GM12801 (cell line): ENCODE measurements around the gene CHRD.

Experiments used
- TF ChIP-seq, protein P1 (sequence below): IDR thresholded peaks from one replicate; pipeline ENCODE4 v1.5.1; 2011; ENCODE audit warnings: control low read depth; ENCODE audit not compliant: insufficient read length; ENCODE audit errors: extremely low read depth

The CHRD gene

GRCh38 chr3:184360929-184361531 lies 18.8 kb upstream of the CHRD start:
- TF ChIP-seq, protein P1, sequence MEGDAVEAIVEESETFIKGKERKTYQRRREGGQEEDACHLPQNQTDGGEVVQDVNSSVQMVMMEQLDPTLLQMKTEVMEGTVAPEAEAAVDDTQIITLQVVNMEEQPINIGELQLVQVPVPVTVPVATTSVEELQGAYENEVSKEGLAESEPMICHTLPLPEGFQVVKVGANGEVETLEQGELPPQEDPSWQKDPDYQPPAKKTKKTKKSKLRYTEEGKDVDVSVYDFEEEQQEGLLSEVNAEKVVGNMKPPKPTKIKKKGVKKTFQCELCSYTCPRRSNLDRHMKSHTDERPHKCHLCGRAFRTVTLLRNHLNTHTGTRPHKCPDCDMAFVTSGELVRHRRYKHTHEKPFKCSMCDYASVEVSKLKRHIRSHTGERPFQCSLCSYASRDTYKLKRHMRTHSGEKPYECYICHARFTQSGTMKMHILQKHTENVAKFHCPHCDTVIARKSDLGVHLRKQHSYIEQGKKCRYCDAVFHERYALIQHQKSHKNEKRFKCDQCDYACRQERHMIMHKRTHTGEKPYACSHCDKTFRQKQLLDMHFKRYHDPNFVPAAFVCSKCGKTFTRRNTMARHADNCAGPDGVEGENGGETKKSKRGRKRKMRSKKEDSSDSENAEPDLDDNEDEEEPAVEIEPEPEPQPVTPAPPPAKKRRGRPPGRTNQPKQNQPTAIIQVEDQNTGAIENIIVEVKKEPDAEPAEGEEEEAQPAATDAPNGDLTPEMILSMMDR, result no peak

DNA sequence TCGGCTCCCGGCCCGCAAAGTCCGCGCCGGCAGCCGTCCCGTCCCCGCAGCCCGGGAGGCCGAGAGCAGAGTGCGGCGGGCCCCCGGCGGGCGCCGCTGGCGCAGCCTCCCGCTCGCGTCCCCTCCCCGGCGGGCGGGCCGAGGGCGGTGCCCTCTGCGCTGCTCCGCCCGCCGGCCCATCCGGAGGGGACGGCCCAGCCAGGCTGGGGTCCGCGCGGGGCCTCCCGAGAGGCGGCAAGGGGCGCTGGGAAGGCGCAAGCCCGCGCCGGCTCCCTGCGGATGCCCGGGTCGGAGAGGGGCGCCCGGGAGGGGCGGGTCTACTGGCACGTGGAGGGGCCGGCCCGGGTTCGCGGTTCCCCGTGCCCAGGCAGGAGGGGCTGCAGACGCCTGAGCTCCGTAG lies 18.3 kb upstream of the CHRD start, which contains the start of the genes CLCN2 and POLR2H:
Gene CLCN2 (minus strand): TSS at position 74 of the 400 bp plus-strand sequence. CDS start 126 bp downstream, outside the sequence.
Gene POLR2H (plus strand): TSS at position 179 of the 400 bp plus-strand sequence. CDS start 1,783 bp downstream, outside the sequence.
- TF ChIP-seq, protein P1, result no peak

GRCh38 chr3:184361932-184362667 lies 17.8 kb upstream of the CHRD start:
- TF ChIP-seq, protein P1, result no peak

DNA sequence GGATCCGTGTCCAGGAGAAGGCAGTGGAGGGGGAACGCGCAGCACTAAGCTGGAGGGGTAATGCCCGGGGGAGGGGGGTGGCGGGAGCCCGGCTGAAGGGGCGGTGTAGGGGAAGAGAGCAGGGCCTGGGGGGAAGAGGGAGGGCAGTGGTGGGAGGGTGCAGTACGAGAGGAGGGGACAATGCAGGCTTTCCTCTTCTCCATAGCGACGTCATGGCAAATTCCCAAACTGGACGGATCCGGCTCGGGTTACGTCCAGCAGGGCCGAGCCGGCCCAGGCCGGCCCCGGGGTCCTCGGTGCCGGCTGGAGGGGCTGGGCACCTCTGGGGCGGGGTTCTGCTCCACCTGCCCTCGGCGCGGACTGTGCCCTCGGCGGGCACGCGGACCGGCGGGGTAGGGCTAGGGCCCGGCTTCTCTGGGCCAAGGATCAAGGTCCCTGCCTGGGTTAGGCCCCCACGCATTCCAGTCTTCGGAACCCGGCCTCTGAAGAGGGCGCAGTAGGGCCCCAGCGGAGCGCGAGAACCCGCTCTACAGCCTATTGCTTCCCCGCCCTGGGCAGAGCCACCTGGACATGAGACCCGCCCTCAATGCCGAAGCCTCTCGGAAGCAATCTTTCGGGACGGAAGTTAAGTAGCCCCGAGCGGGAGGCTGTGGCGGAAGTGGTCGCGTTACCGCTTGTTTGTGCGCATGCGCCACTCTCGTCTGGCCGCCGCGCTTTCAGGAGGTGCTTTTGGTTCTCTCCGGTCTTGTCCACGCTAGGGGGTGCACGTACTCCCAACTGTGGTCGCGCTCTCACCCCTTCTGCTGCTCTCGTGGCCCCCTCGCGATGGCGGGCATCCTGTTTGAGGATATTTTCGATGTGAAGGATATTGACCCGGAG lies 16.9 kb upstream of the CHRD start:
- TF ChIP-seq, protein P1, result no peak

DNA sequence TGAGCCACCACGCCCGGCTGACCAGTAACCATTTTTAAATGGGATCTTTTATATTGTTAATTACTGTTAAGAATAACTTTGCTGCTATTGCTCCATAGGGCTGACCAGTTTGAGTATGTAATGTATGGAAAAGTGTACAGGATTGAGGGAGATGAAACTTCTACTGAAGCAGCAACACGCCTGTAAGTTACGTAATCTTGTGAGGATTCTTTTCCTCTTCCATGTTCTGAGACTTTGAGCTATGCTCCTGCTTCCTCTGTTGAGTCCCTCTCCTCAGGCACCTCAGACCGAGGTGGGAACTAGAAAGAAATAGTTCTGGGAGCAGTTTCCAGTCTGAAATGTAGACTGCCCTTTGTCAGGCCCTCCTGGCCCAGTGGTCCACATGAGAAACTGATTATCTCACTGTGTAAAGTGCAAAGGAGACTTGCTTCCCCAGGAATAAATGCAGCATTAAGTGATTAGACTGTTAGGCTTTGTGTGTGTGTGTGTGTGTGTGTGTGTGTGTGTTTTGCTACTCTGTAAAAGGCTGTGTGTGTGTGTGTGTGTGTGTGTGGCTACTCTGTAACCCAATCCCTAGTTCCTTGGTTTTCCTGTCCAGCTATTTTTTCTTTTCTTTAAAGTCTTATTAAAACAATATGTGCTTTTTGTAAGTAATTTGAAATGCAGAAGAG lies 13.1 kb upstream of the CHRD start:
- TF ChIP-seq, protein P1, result no peak

- TF ChIP-seq, protein P1, result no peak
Measured at GRCh38 chr3:184368116-184368515, 11.7 kb upstream of the CHRD start.

- TF ChIP-seq, protein P1, result no peak
Measured at GRCh38 chr3:184368586-184369183, 11.2 kb upstream of the CHRD start.
